Activated CD4-positive, alpha-beta memory T cell treated with anti-CD3 and anti-CD28 coated beads, Interleukin-2, amount 10 ng/mL, durations not matched to agents 7 days and 5 days (primary cell): ENCODE measurements around the gene IL17REL. TPM values are rescaled to one million over a fixed set of nuclear protein-coding genes. Genes with fewer than 3 reads are reported as not detected.
"Not testable (repeated sequence)": the region's sequence is repeated elsewhere in the genome, so short reads cannot be mapped to it uniquely, and the experiment has no call there.

Experiments
- CTCF ChIA-PET: fragments of 350-600 bp; sonication (Branson Sonifier 250); formaldehyde crosslinking; loops from one replicate; lab custom pipeline; 2021; ENCODE audit warnings: antibody characterized with exemption, inconsistent platforms; lab: Charles Lee
- POLR2A ChIA-PET: fragments of 350-600 bp; sonication (Branson Sonifier 250); formaldehyde crosslinking; loops from one replicate; lab custom pipeline; 2021; ENCODE audit warnings: antibody characterized with exemption; lab: Charles Lee
- DNase-seq: peaks from one replicate; pipeline ENCODE4 v3.0.0-alpha.2; 2020
- H3K27ac Mint-ChIP-seq: one replicate; pipeline ENCODE4 v1.8.0; 2021; ENCODE audit warnings: mild to moderate bottlenecking, mixed read lengths
- H3K27me3 Mint-ChIP-seq: one replicate; pipeline ENCODE4 v1.8.0; 2021; ENCODE audit warnings: mixed read lengths
- H3K36me3 Mint-ChIP-seq: one replicate; pipeline ENCODE4 v1.8.0; 2021; ENCODE audit warnings: low read depth, mixed read lengths
- H3K4me1 Mint-ChIP-seq: one replicate; pipeline ENCODE4 v1.8.0; 2021; ENCODE audit warnings: mixed read lengths
- H3K4me3 Mint-ChIP-seq: one replicate; pipeline ENCODE4 v1.8.0; 2021; ENCODE audit warnings: mild to moderate bottlenecking, mixed read lengths
- H3K9me3 Mint-ChIP-seq: one replicate; pipeline ENCODE4 v1.8.0; 2021; ENCODE audit warnings: mixed read lengths
- total RNA-seq, 2 experiments: library from RNA; stranded (reverse); gene quantifications; one replicate each; pipeline ENCODE4 v1.2.3, GENCODE V29; 2021

The IL17REL gene
- total RNA-seq, 2 experiments from 2014 or later, result not detected

DNA sequence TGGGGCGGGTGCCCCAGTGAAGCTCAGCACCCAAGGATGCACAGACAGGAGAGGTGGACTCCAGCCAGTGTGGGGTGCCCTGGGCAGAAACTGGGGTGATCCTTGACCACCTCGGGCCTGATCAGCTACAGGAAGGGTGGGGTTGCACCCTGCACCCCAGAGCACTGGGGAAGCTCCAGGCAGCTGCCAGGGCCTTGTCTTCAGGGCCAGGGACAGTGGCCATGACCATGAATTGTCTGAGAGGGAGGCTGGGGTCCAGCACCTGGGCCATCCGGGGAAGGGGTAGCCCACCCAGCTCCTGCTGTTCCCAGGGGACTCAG lies 17.6 kb downstream of the IL17REL start:
- Mint-ChIP-seq H3K4me1 (peaks cover 14% of the 10 kb centered on the region), H3K27me3 (peaks cover 10% of the 10 kb centered on the region), H3K4me3 (no peak overlapping the region), H3K27ac (no peak overlapping the region), H3K36me3 (no peaks in the 10 kb centered on the region), H3K9me3 (peaks cover 8% of the 10 kb centered on the region)
- POLR2A ChIA-PET, result interaction anchor here (0.6 kb wide), 1 partner anchor 10 kb away, joined by 3 read pairs; no protein-coding TSS in a partner anchor
- CTCF ChIA-PET, result interaction anchor here (1.6 to 3.9 kb wide), 2 partner anchors 12 to 35 kb away, joined by 8 to 21 read pairs; no protein-coding TSS in a partner anchor
- no peak for DNase-seq

DNA sequence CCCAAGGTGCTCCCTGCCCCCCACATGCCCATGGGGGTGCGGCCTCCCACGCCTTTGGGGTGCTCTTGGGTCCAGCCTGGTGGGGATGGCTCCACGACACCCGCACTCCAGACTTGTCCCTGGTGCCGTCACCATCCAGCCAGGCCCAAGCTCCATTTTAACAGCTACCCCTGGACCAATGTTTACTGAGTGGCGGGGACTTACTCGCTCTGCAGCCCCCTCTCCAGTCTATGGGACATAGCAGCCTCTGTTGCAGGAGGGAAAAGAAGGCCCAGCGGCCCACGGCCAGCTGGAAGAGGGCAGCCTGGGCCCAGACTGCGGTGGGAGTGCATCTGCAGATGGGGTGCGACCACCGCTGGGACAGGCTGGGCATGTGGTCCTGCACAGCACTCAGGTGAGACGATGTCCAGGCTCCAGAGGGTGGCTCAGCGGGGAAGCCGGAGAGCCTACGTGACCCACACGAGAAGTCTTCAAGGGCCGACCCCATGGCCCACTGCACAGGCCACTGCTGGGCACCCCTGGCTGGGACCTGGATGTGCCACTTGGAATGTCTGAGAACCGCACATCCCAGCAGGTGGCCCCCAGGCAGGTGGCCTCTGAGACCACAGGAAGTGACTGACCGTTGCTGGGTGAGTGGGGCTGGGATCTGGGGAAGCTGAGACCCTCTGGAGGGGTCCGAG lies 18.1 kb downstream of the IL17REL start:
- Mint-ChIP-seq H3K36me3 (no peaks in the 10 kb centered on the region), H3K9me3 (peaks cover 8% of the 10 kb centered on the region), H3K4me1 (peaks cover 14% of the 10 kb centered on the region), H3K27me3 (peaks cover 10% of the 10 kb centered on the region), H3K4me3 (no peak overlapping the region), H3K27ac (no peak overlapping the region)
- CTCF ChIA-PET, result interaction anchor here (1.6 to 3.9 kb wide), 2 partner anchors 11 to 36 kb away, joined by 8 to 21 read pairs; no protein-coding TSS in a partner anchor
- POLR2A ChIA-PET, result no interaction called here
- DNase-seq, result no peak

DNA sequence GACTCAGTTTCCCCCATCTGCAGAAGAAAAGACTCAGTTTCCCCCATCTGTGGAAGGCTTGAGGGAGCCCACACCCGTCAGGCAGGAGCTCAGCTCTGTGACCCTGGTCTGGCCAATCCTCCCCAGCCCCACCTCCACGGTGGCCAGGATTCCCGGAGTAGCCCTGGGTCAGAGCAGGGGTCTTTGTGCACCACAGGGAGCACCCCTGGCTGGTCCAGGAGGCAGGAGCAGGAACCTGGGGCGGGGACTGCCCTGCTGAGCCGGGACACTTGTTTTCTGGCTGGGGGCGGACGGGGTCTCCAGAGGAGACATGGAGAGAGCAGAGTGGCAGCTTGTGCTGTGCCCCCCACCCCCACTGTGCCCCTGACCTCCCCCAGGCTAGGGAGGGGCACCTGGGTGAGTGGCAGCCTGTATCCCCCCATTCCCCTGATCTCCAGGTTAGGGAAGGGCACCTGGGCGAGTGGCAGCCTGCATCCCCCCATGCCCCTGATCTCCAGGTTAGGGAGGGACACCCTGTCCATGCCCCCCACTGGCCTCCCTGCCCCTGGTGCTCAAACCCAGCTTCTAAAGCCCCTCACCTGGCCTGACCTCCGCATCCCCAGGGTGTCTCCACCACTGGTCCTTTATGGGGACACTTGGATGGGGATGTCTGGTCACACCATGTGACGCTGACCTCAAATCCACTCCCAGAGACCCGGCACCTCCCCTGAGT lies 18.8 kb downstream of the IL17REL start:
- Mint-ChIP-seq H3K27me3 (peaks cover 12% of the 10 kb centered on the region), H3K27ac (no peak overlapping the region), H3K4me3 (no peak overlapping the region), H3K9me3 (peaks cover 8% of the 10 kb centered on the region), H3K4me1 (peaks cover 10% of the 10 kb centered on the region), H3K36me3 (no peaks in the 10 kb centered on the region)
- POLR2A ChIA-PET, result interaction anchor here (1.1 kb wide), 1 partner anchor 227 kb away, joined by 3 read pairs; no protein-coding TSS in a partner anchor
- DNase-seq, result no peak
- CTCF ChIA-PET, result interaction anchor here (1.6 to 3.9 kb wide), 2 partner anchors 10 to 36 kb away, joined by 8 to 21 read pairs; no protein-coding TSS in a partner anchor

DNA sequence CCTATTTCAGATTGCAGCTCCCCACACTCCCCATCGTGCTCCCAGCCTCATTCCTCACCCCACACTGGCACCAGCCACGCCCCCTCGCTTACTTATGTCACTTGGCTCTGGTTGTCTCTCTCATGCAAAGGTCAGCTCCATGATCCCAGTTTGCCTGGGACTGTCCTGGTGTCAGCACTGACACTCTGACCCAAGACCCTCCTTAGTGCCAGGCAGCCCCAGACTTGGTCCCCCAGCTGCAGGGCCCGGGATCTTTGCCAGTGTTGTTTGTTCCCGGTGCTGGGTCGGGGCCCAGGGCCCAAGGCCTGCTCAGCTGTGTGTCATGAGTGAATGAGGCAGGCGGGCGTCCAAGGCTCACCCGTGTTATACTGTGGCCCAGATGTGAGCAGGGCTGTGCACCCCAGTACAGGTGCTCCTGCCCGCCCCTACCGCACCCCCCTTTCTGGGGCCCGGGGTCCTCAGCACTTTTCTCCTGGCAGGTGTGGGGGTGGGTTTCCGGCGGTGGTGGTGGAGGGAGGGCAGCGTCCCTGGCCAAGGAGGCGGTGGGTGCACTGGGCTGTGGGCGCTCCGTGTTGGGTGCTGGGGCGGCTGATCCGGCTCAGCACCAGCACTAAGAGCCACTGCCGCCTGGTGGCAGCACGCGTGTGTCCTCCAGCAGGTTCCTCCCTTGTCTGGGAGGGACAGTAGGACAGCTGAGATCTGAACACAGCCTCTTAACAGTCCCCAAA lies 19.5 kb downstream of the IL17REL start:
- no peak overlapping the region for H3K27ac Mint-ChIP-seq
- peaks cover 11% of the 10 kb centered on the region for H3K9me3 Mint-ChIP-seq
- peaks cover 3% of the 10 kb centered on the region for H3K36me3 Mint-ChIP-seq
- CTCF ChIA-PET, result interaction anchor here (1.0 to 3.9 kb wide), 5 partner anchors 9 to 67 kb away, joined by 3 to 21 read pairs (median 3); no protein-coding TSS in a partner anchor
- peak; percentile 69 for DNase-seq
- peaks cover 14% of the 10 kb centered on the region for H3K27me3 Mint-ChIP-seq
- peaks cover 7% of the 10 kb centered on the region for H3K4me1 Mint-ChIP-seq
- POLR2A ChIA-PET, result interaction anchor here (1.1 kb wide), 1 partner anchor 226 kb away, joined by 3 read pairs; no protein-coding TSS in a partner anchor
- no peak overlapping the region for H3K4me3 Mint-ChIP-seq

DNA sequence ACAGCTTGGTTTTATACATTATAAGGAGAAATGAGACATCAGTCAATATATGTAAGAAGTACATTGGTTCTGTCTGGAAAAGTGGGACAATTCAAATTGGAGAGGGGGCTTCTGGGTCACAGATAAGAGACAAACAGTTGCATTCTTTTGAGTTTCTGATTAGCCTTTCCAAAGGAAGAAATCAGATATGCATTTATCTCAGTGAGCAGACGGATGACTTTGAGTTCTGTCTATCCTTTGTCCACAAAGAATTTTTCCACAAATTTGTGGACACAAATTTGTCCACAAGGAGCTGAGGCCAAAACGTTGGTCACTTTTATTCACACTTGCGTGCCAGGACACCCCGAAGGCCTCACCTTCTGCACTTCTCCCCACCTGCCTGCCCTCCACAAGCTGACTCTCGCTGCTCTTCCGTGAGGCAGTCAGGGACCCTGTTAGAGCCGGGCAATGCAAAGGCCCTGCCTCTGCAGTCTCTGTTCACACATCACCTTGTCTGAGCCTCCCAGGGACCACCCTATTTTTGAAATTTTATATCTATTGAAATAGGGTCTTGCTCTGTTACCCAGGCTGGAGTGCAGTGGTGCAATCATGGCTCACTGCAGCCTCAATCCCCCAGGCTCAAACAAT lies 20.5 kb downstream of the IL17REL start:
- H3K36me3 Mint-ChIP-seq, result peaks cover 3% of the 10 kb centered on the region
- CTCF ChIA-PET, result interaction anchor here (1.0 to 3.9 kb wide), 3 partner anchors 8 to 66 kb away, joined by 3 to 21 read pairs (median 3); no protein-coding TSS in a partner anchor
- H3K27me3 Mint-ChIP-seq, result peaks cover 16% of the 10 kb centered on the region
- H3K27ac Mint-ChIP-seq, result no peak overlapping the region
- POLR2A ChIA-PET, result no interaction called here
- H3K4me3 Mint-ChIP-seq, result no peak overlapping the region
- H3K9me3 Mint-ChIP-seq, result peaks cover 11% of the 10 kb centered on the region
- no peak for DNase-seq
- peaks cover 5% of the 10 kb centered on the region for H3K4me1 Mint-ChIP-seq

DNA sequence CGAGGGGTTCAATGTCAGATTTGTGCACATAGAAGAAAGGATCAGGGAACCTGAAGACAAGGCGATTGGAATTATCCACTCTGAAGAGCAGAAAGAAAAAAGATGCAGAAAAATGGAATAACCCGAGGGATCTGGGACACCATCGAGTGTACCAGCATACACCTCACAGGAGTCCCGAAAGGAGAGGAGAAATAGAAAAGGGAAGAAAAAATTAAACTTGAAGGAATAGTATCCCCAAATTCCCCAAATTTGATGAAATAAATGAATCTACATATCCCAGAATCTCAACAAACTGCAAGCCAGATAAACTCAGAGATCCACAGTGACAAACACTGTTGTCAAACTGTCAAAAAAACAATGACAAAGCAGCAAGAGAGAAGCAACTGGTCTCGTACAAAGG lies 21.4 kb downstream of the IL17REL start:
- H3K4me1 Mint-ChIP-seq, result peaks cover 3% of the 10 kb centered on the region
- DNase-seq, result no peak
- CTCF ChIA-PET, result interaction anchor here (0.8 kb wide), 1 partner anchor 14 kb away, joined by 4 read pairs; no protein-coding TSS in a partner anchor

DNA sequence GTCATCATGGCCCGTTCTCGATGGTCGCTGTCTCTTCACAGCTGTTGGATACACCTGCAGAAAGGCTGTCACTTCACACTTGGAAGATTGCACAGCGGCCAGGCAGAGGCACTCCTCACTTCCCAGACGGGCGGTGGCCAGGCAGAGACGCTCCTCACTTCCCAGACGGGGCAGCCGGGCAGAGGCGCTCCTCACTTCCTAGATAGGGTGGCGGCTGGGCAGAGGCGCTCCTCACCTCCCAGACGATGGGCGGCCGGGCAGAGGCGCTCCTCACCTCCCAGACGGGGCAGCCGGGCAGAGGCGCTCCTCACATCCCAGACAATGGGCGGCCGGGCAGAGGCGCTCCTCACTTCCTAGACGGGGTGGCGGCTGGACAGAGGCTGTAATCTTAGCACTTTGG lies 22.7 kb downstream of the IL17REL start:
- POLR2A ChIA-PET, H3K4me3 Mint-ChIP-seq, CTCF ChIA-PET, H3K27ac Mint-ChIP-seq, DNase-seq, H3K4me1 Mint-ChIP-seq: not testable (repeated sequence)
- Mint-ChIP-seq H3K9me3 (peaks cover 23% of the 10 kb centered on the region), H3K36me3 (peaks cover 19% of the 10 kb centered on the region), H3K27me3 (peaks cover 38% of the 10 kb centered on the region)

More for the DNA sequence above, 21.4 kb downstream of the IL17REL start:
- POLR2A ChIA-PET, result no interaction called here
- Mint-ChIP-seq H3K9me3 (peaks cover 19% of the 10 kb centered on the region), H3K27ac (no peak overlapping the region), H3K36me3 (peaks cover 9% of the 10 kb centered on the region), H3K27me3 (peaks cover 25% of the 10 kb centered on the region), H3K4me3 (no peak overlapping the region)

DNA sequence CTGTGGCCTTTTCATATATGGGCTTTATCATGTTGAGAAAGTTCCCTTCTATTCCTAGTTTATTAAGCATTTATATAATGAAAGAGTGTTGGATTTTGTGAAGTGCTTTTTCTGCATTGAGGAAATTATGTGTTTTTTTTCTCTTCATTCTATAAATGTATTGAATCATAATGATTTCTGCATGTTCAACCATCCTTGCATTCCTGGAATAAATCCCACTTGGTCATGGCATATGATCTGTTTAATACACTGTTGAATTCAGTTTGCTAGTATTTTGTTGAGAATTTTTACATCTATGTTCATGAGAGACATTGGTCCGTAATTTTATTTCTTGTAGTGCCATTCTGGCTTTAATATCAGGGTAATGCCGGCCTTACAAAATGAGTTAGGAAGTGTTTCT lies 26.2 kb downstream of the IL17REL start:
- Mint-ChIP-seq H3K4me3 (no peak overlapping the region), H3K27ac (no peak overlapping the region), H3K9me3 (peaks cover 25% of the 10 kb centered on the region), H3K4me1 (peaks cover 6% of the 10 kb centered on the region), H3K36me3 (peaks cover 23% of the 10 kb centered on the region), H3K27me3 (peaks cover 46% of the 10 kb centered on the region)
- CTCF ChIA-PET, result interaction anchor here (1.1 kb wide), 1 partner anchor 44 kb away, joined by 3 read pairs; no protein-coding TSS in a partner anchor
- POLR2A ChIA-PET, result no interaction called here
- DNase-seq, result no peak

DNA sequence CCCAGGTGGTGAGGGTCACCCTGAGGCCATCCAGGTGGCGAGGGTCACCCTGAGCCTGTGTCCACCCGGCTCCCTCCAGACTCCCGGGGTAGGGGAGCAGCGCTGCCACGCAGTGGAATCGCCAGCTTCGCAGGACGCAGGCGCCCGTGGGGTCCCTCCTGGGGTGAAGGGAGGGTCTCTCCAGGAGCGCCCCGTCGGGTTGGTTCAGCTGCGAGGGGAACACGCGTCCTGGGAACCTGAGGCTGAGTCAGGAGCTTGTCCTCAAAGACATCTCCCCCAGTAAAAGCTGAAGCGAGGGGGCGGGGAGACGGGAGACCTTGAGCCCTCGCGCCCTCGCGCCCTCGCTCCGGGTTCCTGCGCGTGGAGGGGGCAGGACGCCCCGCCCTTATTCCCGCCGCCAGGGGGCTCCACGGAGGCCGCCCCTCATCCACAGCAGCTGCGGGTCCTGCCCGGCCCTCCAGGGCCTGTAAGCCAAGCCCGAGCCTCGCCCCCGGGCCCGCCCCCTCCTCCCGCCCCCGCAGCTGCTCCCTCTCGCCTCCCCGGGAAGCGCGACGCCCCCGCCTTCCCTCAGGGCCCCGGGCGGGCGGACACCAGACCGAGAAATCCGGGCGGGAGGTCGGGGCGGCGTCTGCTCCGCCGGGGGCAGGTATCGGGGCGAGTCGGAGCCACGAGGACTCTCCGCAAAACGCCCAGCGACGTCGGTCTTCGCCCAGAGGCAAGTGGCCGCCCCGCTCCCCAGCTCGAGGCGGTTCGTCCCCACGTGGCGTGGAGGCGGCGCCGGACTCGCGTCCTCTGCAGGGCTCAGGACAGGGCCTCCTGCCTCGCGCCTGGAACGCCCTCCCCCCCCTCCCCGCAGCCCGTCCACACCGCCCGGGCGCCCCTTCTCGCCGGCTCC lies 29.2 kb downstream of the IL17REL start:
- CTCF ChIA-PET, result interaction anchor here (1.1 to 1.6 kb wide), 5 partner anchors 9 to 53 kb away, joined by 3 to 8 read pairs (median 3); no protein-coding TSS in a partner anchor
- Mint-ChIP-seq H3K4me1 (peaks cover 9% of the 10 kb centered on the region), H3K27ac (no peak overlapping the region), H3K27me3 (peaks cover 45% of the 10 kb centered on the region), H3K4me3 (no peak overlapping the region), H3K9me3 (peaks cover 27% of the 10 kb centered on the region), H3K36me3 (peaks cover 32% of the 10 kb centered on the region)
- DNase-seq, result no peak
- POLR2A ChIA-PET, result interaction anchor here (1.8 kb wide), 1 partner anchor 11 kb away, joined by 4 read pairs; no protein-coding TSS in a partner anchor

DNA sequence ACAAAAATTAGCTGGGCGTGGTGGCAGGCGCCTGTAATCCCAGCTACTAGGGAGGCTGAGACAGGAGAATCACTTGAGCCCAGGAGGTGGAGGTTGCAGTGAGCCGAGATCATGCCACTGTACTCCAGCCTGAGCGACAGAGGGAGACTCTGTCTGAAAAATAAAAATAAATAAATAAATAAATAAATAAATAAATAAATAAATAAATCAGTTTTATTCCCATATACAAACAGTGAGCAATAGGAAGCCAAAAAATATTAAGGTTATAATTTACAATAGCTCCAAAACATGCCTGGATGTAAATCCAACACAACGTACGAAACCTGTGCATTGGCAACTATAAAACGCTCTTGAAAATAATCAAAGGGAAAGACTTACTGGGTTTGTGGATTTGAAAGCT lies 30.8 kb downstream of the IL17REL start:
- H3K36me3 Mint-ChIP-seq, result peaks cover 31% of the 10 kb centered on the region
- peaks cover 25% of the 10 kb centered on the region for H3K9me3 Mint-ChIP-seq
- not testable (repeated sequence) for DNase-seq, H3K27ac Mint-ChIP-seq, H3K4me3 Mint-ChIP-seq
- ChIA-PET CTCF (interaction anchor here (0.7 kb wide), 1 partner anchor 631 kb away, joined by 4 read pairs; no protein-coding TSS in a partner anchor), POLR2A (interaction anchor here (1.0 kb wide), 1 partner anchor 19 kb away, joined by 3 read pairs; no protein-coding TSS in a partner anchor)
- peaks cover 11% of the 10 kb centered on the region for H3K4me1 Mint-ChIP-seq
- peaks cover 41% of the 10 kb centered on the region for H3K27me3 Mint-ChIP-seq

DNA sequence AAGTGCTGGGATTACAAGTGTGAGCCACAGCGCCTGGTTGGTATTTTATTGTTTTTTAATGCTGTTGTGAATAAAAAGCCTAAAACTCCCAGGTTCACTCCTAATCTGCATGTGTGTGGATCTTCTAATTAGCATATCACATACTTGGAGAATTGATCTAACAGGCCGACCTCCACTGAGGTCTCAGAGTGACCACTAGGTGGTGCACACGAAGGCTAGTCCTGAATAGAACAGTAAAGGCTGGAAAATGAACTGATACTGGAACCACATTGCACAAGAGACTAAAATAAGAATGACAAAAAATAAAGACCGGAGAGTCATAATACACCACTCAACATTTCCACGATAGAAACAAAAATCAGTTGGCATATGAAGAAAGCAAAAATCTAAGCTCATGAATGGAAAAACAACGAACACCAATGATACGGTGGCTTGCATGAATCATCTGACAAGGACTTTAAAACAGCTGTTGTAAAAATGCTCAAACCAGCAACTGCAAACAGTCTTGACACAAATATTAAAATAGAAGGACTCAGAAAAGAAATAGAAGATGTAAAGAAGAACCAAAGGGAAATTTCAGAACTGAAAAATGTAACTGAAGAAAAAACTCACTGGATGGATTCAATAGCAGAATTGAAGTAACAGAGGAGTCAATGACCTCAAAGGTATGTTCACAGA lies 32.8 kb downstream of the IL17REL start:
- Mint-ChIP-seq H3K27ac (no peak overlapping the region), H3K4me1 (peaks cover 25% of the 10 kb centered on the region), H3K27me3 (peaks cover 20% of the 10 kb centered on the region), H3K9me3 (peaks cover 14% of the 10 kb centered on the region), H3K36me3 (peaks cover 15% of the 10 kb centered on the region), H3K4me3 (no peak overlapping the region)
- CTCF ChIA-PET, result interaction anchor here (1.1 to 1.3 kb wide), 3 partner anchors 9 to 106 kb away, joined by 3 to 4 read pairs (median 3); partner anchors contain the start of gene MLC1
- POLR2A ChIA-PET, result no interaction called here
- peak; percentile 37 for DNase-seq
